Measurements from ENCODE around the gene CDH16.

DNA sequence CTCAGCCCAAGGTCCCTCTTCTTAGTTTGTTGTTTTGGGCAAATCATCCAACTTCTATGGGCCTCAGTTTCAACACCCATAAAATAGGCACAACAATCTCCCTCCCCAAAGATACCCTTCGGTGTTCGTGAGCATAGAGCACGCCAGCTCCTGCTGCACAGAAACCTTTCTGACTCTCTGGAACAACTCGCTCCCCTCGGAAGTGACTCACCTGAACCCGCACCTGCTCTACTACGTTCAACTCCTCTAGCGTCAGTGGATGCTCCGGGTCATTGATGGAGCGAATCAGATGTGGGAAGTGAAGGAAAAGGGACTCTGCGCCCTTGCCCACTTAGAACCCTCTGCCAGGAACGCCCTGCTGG, 15.1 kb upstream of the CDH16 start:
- TF ChIP-seq, protein P1, sequence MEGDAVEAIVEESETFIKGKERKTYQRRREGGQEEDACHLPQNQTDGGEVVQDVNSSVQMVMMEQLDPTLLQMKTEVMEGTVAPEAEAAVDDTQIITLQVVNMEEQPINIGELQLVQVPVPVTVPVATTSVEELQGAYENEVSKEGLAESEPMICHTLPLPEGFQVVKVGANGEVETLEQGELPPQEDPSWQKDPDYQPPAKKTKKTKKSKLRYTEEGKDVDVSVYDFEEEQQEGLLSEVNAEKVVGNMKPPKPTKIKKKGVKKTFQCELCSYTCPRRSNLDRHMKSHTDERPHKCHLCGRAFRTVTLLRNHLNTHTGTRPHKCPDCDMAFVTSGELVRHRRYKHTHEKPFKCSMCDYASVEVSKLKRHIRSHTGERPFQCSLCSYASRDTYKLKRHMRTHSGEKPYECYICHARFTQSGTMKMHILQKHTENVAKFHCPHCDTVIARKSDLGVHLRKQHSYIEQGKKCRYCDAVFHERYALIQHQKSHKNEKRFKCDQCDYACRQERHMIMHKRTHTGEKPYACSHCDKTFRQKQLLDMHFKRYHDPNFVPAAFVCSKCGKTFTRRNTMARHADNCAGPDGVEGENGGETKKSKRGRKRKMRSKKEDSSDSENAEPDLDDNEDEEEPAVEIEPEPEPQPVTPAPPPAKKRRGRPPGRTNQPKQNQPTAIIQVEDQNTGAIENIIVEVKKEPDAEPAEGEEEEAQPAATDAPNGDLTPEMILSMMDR (conservative IDR thresholded peaks at IDR 0.05; ENCODE audit: low read depth, low read length), result no peak
- TF ChIP-seq EZH2 (IDR thresholded peaks at IDR 0.05; ENCODE audit: borderline replicate concordance, low read depth, low read length, poor library complexity, severe bottlenecking), result no peak

Measured in A673 (cell line).